ENCODE results near the gene C1orf167.

The C1orf167 gene

GRCh38 chr1:11774753-11775152 is 12.8 kb downstream of the C1orf167 start:
- TF ChIP-seq CTCF (IDR thresholded peaks at IDR 0.05; ENCODE audit: insufficient read depth, missing control alignments): no peak
- no peak for DNase-seq (ENCODE audit: insufficient read length, low spot score)
- no peak for FAIRE-seq

- DNase-seq (ENCODE audit: insufficient read length, low spot score) (no peak), FAIRE-seq (no peak)
- TF ChIP-seq CTCF (IDR thresholded peaks at IDR 0.05; ENCODE audit: insufficient read depth, missing control alignments): no peak
Measured at GRCh38 chr1:11777658-11778322, 15.8 kb downstream of the C1orf167 start.

- DNase-seq (ENCODE audit: insufficient read length, low spot score) (no peak), FAIRE-seq (no peak)
- no peak for TF ChIP-seq CTCF (IDR thresholded peaks at IDR 0.05; ENCODE audit: insufficient read depth, missing control alignments)
Measured at GRCh38 chr1:11778336-11778735, 16.3 kb downstream of the C1orf167 start.

DNA sequence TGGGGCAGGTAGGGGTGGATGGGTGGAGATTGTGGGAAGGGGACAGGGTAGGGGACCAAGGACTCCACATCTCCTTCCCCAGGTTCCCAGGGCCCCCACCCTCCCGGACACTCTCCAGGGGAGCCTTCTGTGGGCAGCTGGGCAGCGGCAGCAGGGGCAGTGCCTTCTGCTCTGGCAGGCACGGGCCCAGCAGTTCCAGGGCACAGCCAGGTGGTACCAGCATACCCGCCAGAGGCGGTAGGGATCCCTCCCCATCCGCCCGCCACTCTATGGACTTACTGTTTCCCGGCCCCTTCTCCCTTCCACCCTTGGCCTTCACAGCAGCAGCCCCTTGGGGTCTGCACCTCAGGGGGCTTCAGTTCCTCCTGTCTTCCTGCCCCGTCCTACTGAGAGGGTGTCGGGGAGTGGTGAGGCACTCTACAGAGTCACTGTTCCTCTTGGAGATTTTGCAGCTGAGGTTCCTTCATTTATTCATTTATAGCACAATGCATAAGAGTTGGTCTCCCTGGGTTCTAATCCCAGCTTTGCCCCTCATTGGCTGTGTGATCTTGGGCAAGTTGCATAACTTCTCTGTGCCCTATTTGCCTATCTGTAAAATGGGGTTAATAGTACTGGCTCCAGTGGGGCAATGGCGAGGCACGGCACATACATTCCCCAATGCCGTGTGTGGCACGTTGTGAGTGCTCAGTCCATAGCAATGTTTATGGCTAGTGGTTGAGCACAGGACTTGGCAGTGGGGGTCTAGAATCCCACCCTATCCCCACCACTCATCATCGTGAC is 17.0 kb downstream of the C1orf167 start:
- TF ChIP-seq CTCF (IDR thresholded peaks at IDR 0.05; ENCODE audit: insufficient read depth, missing control alignments): no peak
- no peak for DNase-seq (ENCODE audit: insufficient read length, low spot score)
- no peak for FAIRE-seq

DNA sequence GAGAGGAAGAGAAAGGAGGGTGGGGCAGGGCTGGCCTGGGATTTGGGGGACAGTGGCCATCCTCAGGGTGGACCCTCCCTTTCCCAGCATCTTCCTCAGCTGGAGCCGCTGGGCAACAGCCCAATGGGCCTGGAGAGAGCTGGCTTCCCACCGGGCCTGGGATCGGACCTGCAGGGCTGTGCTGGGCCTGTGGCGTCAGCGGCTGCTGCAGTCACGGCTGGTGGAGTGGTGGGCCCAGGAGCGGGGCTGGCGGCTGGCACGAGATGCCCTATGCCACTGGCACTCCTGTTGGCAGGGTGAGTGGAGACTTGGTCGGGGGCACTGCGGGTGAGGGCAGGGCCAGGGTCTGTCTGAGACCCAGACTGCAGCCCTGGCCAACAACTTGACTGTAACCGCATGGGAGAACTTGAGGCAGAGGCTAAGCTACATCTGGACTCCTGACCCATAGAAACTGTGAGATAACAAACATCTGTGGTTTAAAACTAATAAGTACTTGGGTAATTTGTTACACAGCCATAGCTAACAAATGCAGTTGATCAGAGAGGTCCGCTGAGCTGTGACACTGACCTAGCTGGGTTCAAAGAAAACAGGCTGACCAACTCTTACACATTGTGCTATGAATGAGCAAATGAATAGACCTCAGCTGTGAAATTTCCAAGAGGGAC is 17.9 kb downstream of the C1orf167 start:
- DNase-seq (ENCODE audit: insufficient read length, low spot score) (no peak), FAIRE-seq (no peak)
- no peak for TF ChIP-seq CTCF (IDR thresholded peaks at IDR 0.05; ENCODE audit: insufficient read depth, missing control alignments)

DNA sequence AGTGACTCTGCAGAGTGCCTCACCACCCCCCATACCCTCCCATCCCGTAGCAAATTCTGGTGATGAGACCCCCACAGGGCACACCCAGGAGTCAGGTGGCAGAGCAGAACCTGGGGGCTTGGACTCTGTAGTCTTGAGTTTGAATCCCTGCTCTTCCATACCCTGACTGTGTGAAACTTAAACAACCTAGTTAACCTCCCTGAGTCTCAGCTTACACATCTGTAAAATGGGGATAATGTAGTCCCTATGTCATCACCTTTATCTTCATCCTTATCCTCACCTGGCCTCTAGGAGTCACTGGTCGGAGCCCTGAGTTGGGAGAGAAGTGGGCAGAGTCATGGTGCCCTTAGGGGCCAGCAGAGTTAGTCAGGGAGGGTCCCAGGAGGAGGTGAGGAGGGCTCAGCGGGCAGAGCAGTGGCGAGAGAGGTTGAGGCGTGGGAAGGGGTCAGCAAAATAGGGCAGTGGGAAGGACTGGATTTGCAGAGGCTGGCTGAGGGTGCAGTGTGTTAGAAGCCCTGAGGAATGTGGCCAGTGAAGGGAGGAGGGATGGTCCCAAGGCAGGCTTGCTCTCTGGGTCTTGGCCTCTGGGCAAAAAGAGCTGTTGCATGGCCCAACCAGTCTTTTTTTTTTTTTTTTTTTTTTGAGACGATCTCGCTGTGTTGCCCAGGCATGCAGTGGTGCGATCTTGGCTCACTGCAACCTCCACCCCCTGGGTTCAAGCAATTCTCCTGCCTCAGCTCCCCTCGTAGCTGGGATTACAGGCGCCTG is 18.6 kb downstream of the C1orf167 start:
- no peak for DNase-seq (ENCODE audit: insufficient read length, low spot score)
- no peak for TF ChIP-seq CTCF (IDR thresholded peaks at IDR 0.05; ENCODE audit: insufficient read depth, missing control alignments)
- no peak for FAIRE-seq
